ENCODE measurements around the gene UFM1.

Gene UFM1

GRCh38 chr13:38394777-38395496, 45.3 kb downstream of the UFM1 start:
- H3K36me3 ChIP-seq (ENCODE audit: insufficient read depth, low read length): no peaks in the 10 kb centered on the region
- H3K9me3 ChIP-seq (ENCODE audit: low read length): no peaks in the 10 kb centered on the region
- H3K4me1 ChIP-seq (ENCODE audit: insufficient read depth, low read length): no peaks in the 10 kb centered on the region
- H3K27me3 ChIP-seq (ENCODE audit: control insufficient read depth in 1 of 2, insufficient read depth in 2 of 2, low read length in 2 of 2): no peaks in the 10 kb centered on the region
- no peak overlapping the region for H3K4me3 ChIP-seq (ENCODE audit: low read depth in 1 of 2, low read length in 2 of 2)
- H3K9ac ChIP-seq (ENCODE audit: low read length): no peak overlapping the region
- H3K27ac ChIP-seq (ENCODE audit: low read depth, low read length): no peak overlapping the region

GRCh38 chr13:38395497-38395788, 45.8 kb downstream of the UFM1 start:
- H3K4me3 ChIP-seq (ENCODE audit: low read depth in 1 of 2, low read length in 2 of 2): no peak overlapping the region
- H3K4me1 ChIP-seq (ENCODE audit: insufficient read depth, low read length): no peaks in the 10 kb centered on the region
- H3K27me3 ChIP-seq (ENCODE audit: control insufficient read depth in 1 of 2, insufficient read depth in 2 of 2, low read length in 2 of 2): no peaks in the 10 kb centered on the region
- no peaks in the 10 kb centered on the region for H3K36me3 ChIP-seq (ENCODE audit: insufficient read depth, low read length)
- H3K9me3 ChIP-seq (ENCODE audit: low read length): no peaks in the 10 kb centered on the region
- no peak overlapping the region for H3K9ac ChIP-seq (ENCODE audit: low read length)
- H3K27ac ChIP-seq (ENCODE audit: low read depth, low read length): no peak overlapping the region

GRCh38 chr13:38398711-38399493, 49.3 kb downstream of the UFM1 start:
- Histone ChIP-seq H3K4me3 (ENCODE audit: low read depth in 1 of 2, low read length in 2 of 2) (no peak overlapping the region), H3K36me3 (ENCODE audit: insufficient read depth, low read length) (no peaks in the 10 kb centered on the region), H3K9ac (ENCODE audit: low read length) (no peak overlapping the region), H3K4me1 (ENCODE audit: insufficient read depth, low read length) (no peaks in the 10 kb centered on the region), H3K27ac (ENCODE audit: low read depth, low read length) (no peak overlapping the region), H3K9me3 (ENCODE audit: low read length) (no peaks in the 10 kb centered on the region), H3K27me3 (ENCODE audit: control insufficient read depth in 1 of 2, insufficient read depth in 2 of 2, low read length in 2 of 2) (no peaks in the 10 kb centered on the region)

- no peak overlapping the region for H3K27ac ChIP-seq (ENCODE audit: low read depth, low read length)
- H3K27me3 ChIP-seq (ENCODE audit: control insufficient read depth in 1 of 2, insufficient read depth in 2 of 2, low read length in 2 of 2): no peaks in the 10 kb centered on the region
- no peaks in the 10 kb centered on the region for H3K4me1 ChIP-seq (ENCODE audit: insufficient read depth, low read length)
- H3K36me3 ChIP-seq (ENCODE audit: insufficient read depth, low read length): no peaks in the 10 kb centered on the region
- no peak overlapping the region for H3K9ac ChIP-seq (ENCODE audit: low read length)
- no peaks in the 10 kb centered on the region for H3K9me3 ChIP-seq (ENCODE audit: low read length)
- no peak overlapping the region for H3K4me3 ChIP-seq (ENCODE audit: low read depth in 1 of 2, low read length in 2 of 2)
These were observed 49.9 kb downstream of the UFM1 start for GRCh38 chr13:38399535-38399934.

- Histone ChIP-seq H3K27me3 (ENCODE audit: control insufficient read depth in 1 of 2, insufficient read depth in 2 of 2, low read length in 2 of 2) (no peaks in the 10 kb centered on the region), H3K4me3 (ENCODE audit: low read depth in 1 of 2, low read length in 2 of 2) (no peak overlapping the region), H3K9ac (ENCODE audit: low read length) (no peak overlapping the region), H3K36me3 (ENCODE audit: insufficient read depth, low read length) (no peaks in the 10 kb centered on the region), H3K4me1 (ENCODE audit: insufficient read depth, low read length) (no peaks in the 10 kb centered on the region), H3K9me3 (ENCODE audit: low read length) (no peaks in the 10 kb centered on the region), H3K27ac (ENCODE audit: low read depth, low read length) (no peak overlapping the region)
These were observed 51.6 kb downstream of the UFM1 start for GRCh38 chr13:38401276-38401675.

- no peaks in the 10 kb centered on the region for H3K4me1 ChIP-seq (ENCODE audit: insufficient read depth, low read length)
- no peaks in the 10 kb centered on the region for H3K9me3 ChIP-seq (ENCODE audit: low read length)
- H3K36me3 ChIP-seq (ENCODE audit: insufficient read depth, low read length): no peaks in the 10 kb centered on the region
- no peaks in the 10 kb centered on the region for H3K27me3 ChIP-seq (ENCODE audit: control insufficient read depth in 1 of 2, insufficient read depth in 2 of 2, low read length in 2 of 2)
- no peak overlapping the region for H3K4me3 ChIP-seq (ENCODE audit: low read depth in 1 of 2, low read length in 2 of 2)
- H3K9ac ChIP-seq (ENCODE audit: low read length): no peak overlapping the region
- H3K27ac ChIP-seq (ENCODE audit: low read depth, low read length): no peak overlapping the region
These were observed 55.6 kb downstream of the UFM1 start for GRCh38 chr13:38405216-38405615.

- no peaks in the 10 kb centered on the region for H3K4me1 ChIP-seq (ENCODE audit: insufficient read depth, low read length)
- H3K4me3 ChIP-seq (ENCODE audit: low read depth in 1 of 2, low read length in 2 of 2): no peak overlapping the region
- H3K9ac ChIP-seq (ENCODE audit: low read length): no peak overlapping the region
- H3K9me3 ChIP-seq (ENCODE audit: low read length): no peaks in the 10 kb centered on the region
- no peak overlapping the region for H3K27ac ChIP-seq (ENCODE audit: low read depth, low read length)
- H3K36me3 ChIP-seq (ENCODE audit: insufficient read depth, low read length): no peaks in the 10 kb centered on the region
- no peaks in the 10 kb centered on the region for H3K27me3 ChIP-seq (ENCODE audit: control insufficient read depth in 1 of 2, insufficient read depth in 2 of 2, low read length in 2 of 2)
These were observed 60.1 kb downstream of the UFM1 start for GRCh38 chr13:38409771-38410170.

- no peaks in the 10 kb centered on the region for H3K27me3 ChIP-seq (ENCODE audit: control insufficient read depth in 1 of 2, insufficient read depth in 2 of 2, low read length in 2 of 2)
- H3K36me3 ChIP-seq (ENCODE audit: insufficient read depth, low read length): no peaks in the 10 kb centered on the region
- H3K4me3 ChIP-seq (ENCODE audit: low read depth in 1 of 2, low read length in 2 of 2): no peak overlapping the region
- H3K27ac ChIP-seq (ENCODE audit: low read depth, low read length): no peak overlapping the region
- H3K4me1 ChIP-seq (ENCODE audit: insufficient read depth, low read length): no peaks in the 10 kb centered on the region
- no peak overlapping the region for H3K9ac ChIP-seq (ENCODE audit: low read length)
- no peaks in the 10 kb centered on the region for H3K9me3 ChIP-seq (ENCODE audit: low read length)
These were observed 62.6 kb downstream of the UFM1 start for GRCh38 chr13:38412266-38412665.
